Left cardiac atrium (tissue), 4 donors: ENCODE data around the gene NEGR1. TPM values are rescaled to one million over a fixed set of nuclear protein-coding genes. Genes with fewer than 3 reads are reported as not detected.

Experiments
- ATAC-seq, 2 donors: fragments of 200-7000 bp; cut with Tn5 transposase; one replicate each; pipeline ENCODE4 v1.9.1; 2020; ENCODE audit warnings: mild to moderate bottlenecking in 2 of 2, moderate library complexity in 2 of 2
- DNase-seq: peaks from one replicate; pipeline ENCODE4 v3.0.0-alpha.2; 2020
- intact Hi-C, 2 donors: fragments of 100-400 bp; cut with DNase I; formaldehyde crosslinking; loops; one replicate each; pipeline versions ENCODE4 v1.14.1 to v1.15.1; 2022 to 2023
- total RNA-seq, 2 donors: library from RNA; stranded (reverse); fragmentation: NEBNext Ultra II Directional; extraction: Animal tissue kit (Norgen Biotek cat#: 25700); gene quantifications; one replicate each; pipeline ENCODE4 v1.2.1, GENCODE V29; 2021
- donor health status: DM: no; HTN: yes; CAD: no.
- donor health status: DM: no; HTN: yes; CAD: no; lungs with severe emphysema.
- donor health status: DM: yes; HTN: yes; CAD: no.
- donor health status: Dilated cardiomyopathy.

The NEGR1 gene
- total RNA-seq, 2 donors from 2014 or later = 18.8 to 22.4 TPM

DNA sequence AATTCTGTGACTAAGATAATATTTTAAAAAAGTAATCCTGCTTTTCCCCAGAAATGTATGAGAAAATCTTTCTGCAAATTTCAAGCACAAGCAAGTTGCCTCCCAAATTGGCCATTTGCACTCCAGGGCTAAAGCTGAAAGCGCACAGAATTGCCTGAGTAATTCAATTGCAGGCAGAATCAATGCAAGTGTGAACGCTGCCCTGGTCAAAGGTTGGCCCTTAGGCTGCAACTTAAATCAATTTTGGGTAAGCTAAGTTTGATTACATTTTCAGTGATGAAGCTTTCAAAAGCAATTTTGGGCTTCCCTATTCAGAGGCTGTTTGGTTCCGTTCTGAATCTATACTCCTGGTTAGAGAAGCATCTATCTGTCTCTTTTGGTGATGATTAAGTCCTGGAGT is 699.7 kb downstream of the NEGR1 start:
- DNase-seq (no peak), ATAC-seq (no peak)
- intact Hi-C loops = no loop called here

- no peak for ATAC-seq
- intact Hi-C loops = no loop called here
- DNase-seq = no peak
Observed at GRCh38 chr1:71577451-71578131, 704.7 kb downstream of the NEGR1 start.

DNA sequence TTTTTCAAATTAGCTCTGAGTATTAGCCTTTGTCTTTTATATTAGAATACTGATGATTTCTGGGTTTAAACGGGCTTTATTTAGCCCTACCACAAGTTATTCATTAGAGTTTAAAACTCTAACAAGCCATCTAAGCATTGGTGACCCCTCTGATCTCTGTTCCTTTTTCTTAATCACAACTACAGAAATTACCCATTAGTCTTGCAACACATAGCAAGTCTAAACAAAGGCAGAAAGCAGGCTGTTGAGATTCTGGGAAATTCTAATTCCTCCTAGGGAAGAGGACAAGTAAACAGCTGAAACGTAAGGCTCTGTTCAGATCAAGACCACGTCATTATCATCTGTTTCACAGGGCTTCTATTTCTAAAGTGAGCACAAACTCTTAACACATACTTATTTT is 710.3 kb downstream of the NEGR1 start:
- intact Hi-C loops = no loop called here
- DNase-seq = no peak
- ATAC-seq = no peak

- intact Hi-C loops = no loop called here
- DNase-seq = no peak
- ATAC-seq = no peak
Observed at GRCh38 chr1:71566413-71566812, 715.9 kb downstream of the NEGR1 start.

GRCh38 chr1:71565831-71566230 is 716.5 kb downstream of the NEGR1 start:
- DNase-seq = no peak
- ATAC-seq = no peak
- intact Hi-C loops = no loop called here

DNA sequence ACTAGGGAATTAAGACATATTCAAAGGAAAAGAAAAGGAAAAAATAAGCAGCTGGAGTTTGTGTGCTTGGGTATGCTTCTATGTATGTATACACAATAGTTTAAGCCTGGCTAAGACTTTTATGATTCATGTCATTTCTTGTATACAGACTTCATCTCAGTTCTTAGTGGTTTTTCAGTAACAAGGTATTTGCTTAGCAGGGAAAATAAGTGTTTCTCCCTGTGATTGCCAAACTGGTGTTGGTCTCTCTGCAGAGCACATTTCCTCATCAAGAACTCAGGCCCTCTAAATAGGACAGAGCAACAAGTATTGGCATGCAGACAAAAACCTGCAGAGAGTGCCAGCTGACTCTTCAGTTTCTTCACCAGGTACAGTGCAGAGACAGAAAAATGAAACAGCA is 717.1 kb downstream of the NEGR1 start:
- DNase-seq (no peak), ATAC-seq (peak; percentile 63 to 71)
- intact Hi-C loops = no loop called here

GRCh38 chr1:71562298-71562697 is 720.0 kb downstream of the NEGR1 start:
- intact Hi-C loops = no loop called here
- ATAC-seq = no peak
- no peak for DNase-seq

DNA sequence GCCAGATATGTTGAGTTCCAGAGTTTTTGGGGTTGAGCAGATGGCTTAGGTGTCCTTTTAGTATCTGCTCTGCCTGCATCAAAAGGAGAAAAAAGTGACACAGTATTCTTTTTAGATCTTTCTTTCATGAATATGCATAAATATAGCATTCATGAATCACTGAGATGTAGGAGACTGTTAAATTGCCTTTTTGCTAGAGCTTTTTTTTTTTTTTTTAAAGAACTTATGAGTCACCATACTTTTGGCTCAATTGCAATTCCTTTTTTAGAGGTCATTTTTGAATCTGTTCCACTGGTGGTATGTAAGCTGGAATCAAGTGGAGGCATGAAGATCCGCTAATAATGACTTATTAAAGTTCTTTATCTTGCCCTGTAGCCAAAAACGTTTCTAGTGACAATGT is 720.6 kb downstream of the NEGR1 start:
- ATAC-seq (peak; percentile 53 to 63), DNase-seq (no peak)
- intact Hi-C loops = no loop called here

- ATAC-seq = no peak
- intact Hi-C loops = no loop called here
- no peak for DNase-seq
Observed at GRCh38 chr1:71561206-71561605, 721.1 kb downstream of the NEGR1 start.

- ATAC-seq = no peak
- no peak for DNase-seq
- intact Hi-C loops = no loop called here
Observed at GRCh38 chr1:71559880-71560279, 722.5 kb downstream of the NEGR1 start.

- intact Hi-C loops = no loop called here
- peak; percentile 15 to 79 for ATAC-seq
Observed at GRCh38 chr1:71557138-71557537, 725.2 kb downstream of the NEGR1 start.

GRCh38 chr1:71548398-71548890 is 733.9 kb downstream of the NEGR1 start:
- no peak for ATAC-seq

More at GRCh38 chr1:71557138-71557537, 725.2 kb downstream of the NEGR1 start:
- no peak for DNase-seq

DNA sequence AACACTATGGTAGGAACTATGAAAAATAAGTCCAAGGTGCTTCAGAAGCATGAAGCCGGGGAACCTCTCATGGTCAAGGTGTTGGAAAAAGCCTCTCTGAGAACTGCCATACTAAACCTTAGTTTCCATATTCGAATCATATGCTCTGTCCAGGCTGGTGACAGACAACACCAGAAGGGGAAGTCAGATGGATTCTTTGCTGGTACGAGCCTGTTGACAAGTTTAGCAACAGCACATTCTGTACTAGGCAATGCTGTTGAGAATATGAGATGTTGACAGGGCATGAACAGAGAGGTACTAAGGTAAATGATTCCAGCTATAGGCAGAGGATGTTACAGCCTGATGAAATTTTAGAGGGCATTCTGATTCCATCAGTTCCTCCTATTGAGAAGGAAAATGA is 740.2 kb downstream of the NEGR1 start:
- ATAC-seq (peak; percentile 35 to 38), DNase-seq (no peak)
- intact Hi-C loops = no loop called here

More at GRCh38 chr1:71548398-71548890, 733.9 kb downstream of the NEGR1 start:
- intact Hi-C loops = no loop called here
- no peak for DNase-seq

DNA sequence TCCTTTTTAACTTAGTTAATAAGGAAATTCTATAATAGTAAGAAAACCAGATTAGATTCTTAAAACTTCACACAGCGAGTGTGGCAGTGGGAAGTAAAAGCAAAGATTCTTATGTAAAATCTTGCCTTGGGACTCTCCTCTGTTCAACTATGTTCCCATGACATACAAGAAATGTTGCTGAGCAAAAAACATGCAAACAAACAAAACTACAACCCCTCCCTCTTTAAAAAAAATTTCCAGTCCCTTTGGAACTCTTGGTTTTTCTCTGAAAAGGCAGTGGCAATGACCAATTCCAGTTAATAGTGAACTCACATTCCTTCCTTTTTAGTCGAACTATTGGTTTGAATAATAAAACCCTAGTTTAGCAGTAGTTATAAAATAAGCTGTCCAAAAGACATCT is 748.4 kb downstream of the NEGR1 start:
- no peak for ATAC-seq
- intact Hi-C loops = no loop called here

GRCh38 chr1:71532343-71532742 is 750.0 kb downstream of the NEGR1 start:
- intact Hi-C loops = no loop called here
- ATAC-seq (no peak), DNase-seq (no peak)

More for the DNA sequence above, 748.4 kb downstream of the NEGR1 start:
- no peak for DNase-seq

DNA sequence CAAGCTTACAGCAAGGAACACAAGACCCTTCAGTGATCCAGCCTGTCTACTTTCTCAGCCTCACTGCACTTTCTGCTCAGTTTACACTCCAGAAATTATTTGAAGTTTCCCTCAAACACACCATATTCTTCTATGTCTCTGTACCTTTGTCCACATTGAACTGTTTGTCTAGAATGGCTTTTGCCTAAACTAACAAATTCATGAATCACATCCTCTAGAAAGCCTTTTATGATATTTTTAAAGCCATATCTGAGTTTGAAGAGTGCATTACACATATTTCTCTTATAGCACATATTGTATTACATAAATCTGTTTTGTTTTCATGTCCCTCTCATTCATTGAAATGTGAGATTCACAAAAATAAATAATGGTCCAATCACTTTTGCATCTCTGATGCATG is 755.5 kb downstream of the NEGR1 start:
- no peak for DNase-seq
- no peak for ATAC-seq
- intact Hi-C loops = no loop called here

DNA sequence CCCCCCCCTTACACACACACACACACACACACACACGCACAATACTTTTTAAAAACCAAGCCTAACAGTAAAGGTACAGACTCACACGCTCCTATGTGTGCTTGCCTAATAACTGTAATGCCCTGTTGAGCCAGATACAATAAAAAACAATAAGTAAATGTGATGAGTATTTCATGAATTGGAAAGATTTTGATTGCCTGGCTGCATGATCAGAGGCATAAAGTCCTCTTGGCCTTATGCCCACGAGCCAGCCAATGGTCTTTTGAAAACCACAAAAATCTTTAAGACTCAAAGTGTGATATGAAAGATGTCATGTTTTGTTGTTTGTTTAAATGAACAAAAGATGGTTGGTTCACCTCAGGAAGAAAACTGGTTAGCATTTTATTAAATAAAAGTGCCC is 759.6 kb downstream of the NEGR1 start:
- intact Hi-C loops = loop anchor here in 1 of 2 donors (5.0 kb wide), 2 partner anchors 325 to 425 kb away; no protein-coding TSS in a partner anchor
- DNase-seq (no peak), ATAC-seq (no peak)

DNA sequence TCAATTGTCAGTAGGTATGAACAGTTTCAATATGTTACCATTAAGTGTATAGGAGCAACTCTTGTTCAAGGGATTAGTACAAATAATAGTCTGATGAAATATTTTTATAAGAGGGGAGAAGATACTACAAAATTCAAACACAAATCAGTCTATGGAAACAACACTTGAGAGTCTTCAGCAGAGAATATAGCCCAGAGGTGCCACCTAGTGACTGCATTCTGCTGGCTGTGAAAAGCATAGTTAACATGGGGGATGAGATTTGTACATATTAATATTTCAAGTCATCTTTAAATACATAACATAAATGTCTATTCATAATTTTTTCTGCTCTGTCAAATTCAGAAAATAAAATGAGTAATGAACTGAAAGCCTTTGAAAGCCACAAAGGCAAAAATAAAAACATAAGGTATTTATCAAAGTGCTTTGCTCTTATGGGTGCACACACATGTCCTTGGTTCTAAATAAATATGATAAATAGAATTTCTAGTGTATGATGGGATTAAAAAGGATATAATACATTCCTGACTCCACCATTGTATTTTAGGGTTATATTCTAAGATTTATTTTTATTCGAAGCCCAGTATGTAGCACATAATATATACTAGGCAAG is 760.6 kb downstream of the NEGR1 start:
- ATAC-seq (peak in 1 of 2 donors; percentile 45), DNase-seq (peak; percentile 26)
- intact Hi-C loops = loop anchor here in 1 of 2 donors (5.0 kb wide), 2 partner anchors 324 to 424 kb away; no protein-coding TSS in a partner anchor

DNA sequence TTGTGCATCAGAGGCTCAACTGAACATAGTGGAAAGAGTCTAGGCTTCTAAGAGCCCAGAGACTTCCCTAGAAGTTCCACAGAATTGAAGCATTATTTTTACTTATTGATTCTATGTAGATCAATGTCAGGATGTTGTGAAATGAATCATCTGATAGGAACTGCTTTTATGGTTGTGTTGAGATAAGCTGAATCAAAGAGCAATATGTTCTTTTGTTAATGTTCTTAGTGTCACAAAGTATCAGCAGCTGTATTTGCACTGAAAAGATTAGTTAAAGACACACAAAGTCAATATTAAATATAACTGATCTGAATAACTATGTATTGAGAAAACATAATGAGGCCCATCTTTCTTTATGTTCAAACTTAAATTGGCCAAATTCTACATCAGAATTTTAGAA is 770.8 kb downstream of the NEGR1 start:
- no peak for ATAC-seq
- intact Hi-C loops = no loop called here
- DNase-seq = no peak

GRCh38 chr1:71510725-71511124 is 771.6 kb downstream of the NEGR1 start:
- DNase-seq (no peak), ATAC-seq (no peak)
- intact Hi-C loops = no loop called here
